NB4 (cell line): ENCODE measurements around the gene ZNF587.

Experiments
- MYC ChIP-seq: IDR thresholded peaks from 2 replicates; pipeline ENCODE4 v1.6.1; 2011; ENCODE audit warnings: low read depth, low read length
- POLR2A ChIP-seq: IDR thresholded peaks from 2 replicates; pipeline ENCODE4 v1.6.1; 2011; ENCODE audit warnings: mild to moderate bottlenecking; ENCODE audit not compliant: insufficient read length; ENCODE audit errors: extremely low read depth
- TF ChIP-seq, protein P1 (sequence below): IDR thresholded peaks from one replicate; pipeline ENCODE4 v1.5.1; 2012; ENCODE audit warnings: low read depth, low read length
- TF ChIP-seq, protein P2 (sequence below): IDR thresholded peaks from 2 replicates; pipeline ENCODE4 v1.6.1; 2011; ENCODE audit warnings: low read depth, low read length

DNA sequence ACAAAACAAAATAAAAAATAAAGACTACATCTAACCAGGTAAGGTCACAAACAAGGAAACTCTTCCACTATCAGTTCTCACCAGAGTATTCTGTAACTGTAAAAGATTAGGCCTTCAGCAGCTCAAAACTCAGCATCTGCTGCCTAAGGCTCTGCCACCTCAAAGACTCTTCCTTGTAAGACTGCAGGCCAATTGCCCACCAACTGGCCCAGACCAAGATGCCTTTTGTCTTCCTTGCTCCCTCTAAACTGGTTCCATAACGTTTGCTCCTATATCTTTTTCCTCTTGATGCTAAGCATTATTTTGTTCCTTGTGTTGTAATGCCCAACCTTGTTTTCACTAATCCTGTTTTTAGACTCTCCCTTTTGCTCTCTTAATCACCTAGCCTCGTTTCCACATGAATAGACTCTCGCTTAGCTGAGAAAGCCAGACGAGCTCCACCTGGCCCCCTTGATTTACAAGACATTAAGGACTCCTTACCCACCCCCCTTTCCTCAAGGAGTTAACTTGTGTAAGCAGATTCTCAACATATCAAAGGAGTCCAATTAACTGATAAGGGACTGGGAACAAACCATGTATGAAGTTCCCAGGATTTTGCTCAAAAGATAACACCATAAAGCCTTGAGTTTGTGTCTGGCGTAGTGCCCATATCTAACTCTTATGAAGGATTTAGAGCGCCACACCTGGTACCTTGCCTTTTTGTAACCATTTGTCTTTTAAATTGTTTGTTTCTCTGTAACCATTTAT lies 37.7 kb downstream of the ZNF587 start:
- TF ChIP-seq, protein P1, sequence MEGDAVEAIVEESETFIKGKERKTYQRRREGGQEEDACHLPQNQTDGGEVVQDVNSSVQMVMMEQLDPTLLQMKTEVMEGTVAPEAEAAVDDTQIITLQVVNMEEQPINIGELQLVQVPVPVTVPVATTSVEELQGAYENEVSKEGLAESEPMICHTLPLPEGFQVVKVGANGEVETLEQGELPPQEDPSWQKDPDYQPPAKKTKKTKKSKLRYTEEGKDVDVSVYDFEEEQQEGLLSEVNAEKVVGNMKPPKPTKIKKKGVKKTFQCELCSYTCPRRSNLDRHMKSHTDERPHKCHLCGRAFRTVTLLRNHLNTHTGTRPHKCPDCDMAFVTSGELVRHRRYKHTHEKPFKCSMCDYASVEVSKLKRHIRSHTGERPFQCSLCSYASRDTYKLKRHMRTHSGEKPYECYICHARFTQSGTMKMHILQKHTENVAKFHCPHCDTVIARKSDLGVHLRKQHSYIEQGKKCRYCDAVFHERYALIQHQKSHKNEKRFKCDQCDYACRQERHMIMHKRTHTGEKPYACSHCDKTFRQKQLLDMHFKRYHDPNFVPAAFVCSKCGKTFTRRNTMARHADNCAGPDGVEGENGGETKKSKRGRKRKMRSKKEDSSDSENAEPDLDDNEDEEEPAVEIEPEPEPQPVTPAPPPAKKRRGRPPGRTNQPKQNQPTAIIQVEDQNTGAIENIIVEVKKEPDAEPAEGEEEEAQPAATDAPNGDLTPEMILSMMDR: no peak
- TF ChIP-seq, protein P2, sequence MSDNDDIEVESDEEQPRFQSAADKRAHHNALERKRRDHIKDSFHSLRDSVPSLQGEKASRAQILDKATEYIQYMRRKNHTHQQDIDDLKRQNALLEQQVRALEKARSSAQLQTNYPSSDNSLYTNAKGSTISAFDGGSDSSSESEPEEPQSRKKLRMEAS: no peak
- no peak for TF ChIP-seq POLR2A
- no peak for TF ChIP-seq MYC
